Hematopoietic multipotent progenitor cell treated with erythropoietin and hydrocortisone succinate and interleukin-3 and kit ligand, for 15 days (in vitro differentiated cells): ENCODE data around the gene LKAAEAR1.

Source experiments
- DNase-seq: peaks from one replicate; pipeline ENCODE4 v3.0.0-alpha.2; 2015; ENCODE audit warnings: low spot score

The LKAAEAR1 gene

GRCh38 chr20:64110411-64111068 lies 26.3 kb upstream of the LKAAEAR1 start:
- no peak for DNase-seq

- no peak for DNase-seq
Observed at GRCh38 chr20:64109831-64110391, 25.7 kb upstream of the LKAAEAR1 start.

GRCh38 chr20:64108731-64109681 lies 24.8 kb upstream of the LKAAEAR1 start:
- no peak for DNase-seq

- no peak for DNase-seq
Observed at GRCh38 chr20:64107736-64108457, 23.7 kb upstream of the LKAAEAR1 start.

- no peak for DNase-seq
Observed at GRCh38 chr20:64106981-64107735, 23.0 kb upstream of the LKAAEAR1 start, which contains the start of gene NPBWR2. Gene NPBWR2 (minus strand): TSS chr20:64107565. CDS start chr20:64106831, 734 bp downstream.

GRCh38 chr20:64106435-64106961 lies 22.3 kb upstream of the LKAAEAR1 start:
- no peak for DNase-seq

- DNase-seq, result no peak
Observed at GRCh38 chr20:64105846-64106434, 21.7 kb upstream of the LKAAEAR1 start.

GRCh38 chr20:64104667-64105451 lies 20.7 kb upstream of the LKAAEAR1 start:
- no peak for DNase-seq

GRCh38 chr20:64103871-64104666 lies 19.9 kb upstream of the LKAAEAR1 start:
- no peak for DNase-seq

GRCh38 chr20:64102647-64103354 lies 18.6 kb upstream of the LKAAEAR1 start:
- no peak for DNase-seq

- no peak for DNase-seq
Observed at GRCh38 chr20:64101731-64102621, 17.8 kb upstream of the LKAAEAR1 start.

GRCh38 chr20:64100946-64101688 lies 16.9 kb upstream of the LKAAEAR1 start:
- no peak for DNase-seq

- no peak for DNase-seq
Observed at GRCh38 chr20:64100566-64100888, 16.3 kb upstream of the LKAAEAR1 start.

- DNase-seq, result no peak
Observed at GRCh38 chr20:64099880-64100565, 15.8 kb upstream of the LKAAEAR1 start.

- no peak for DNase-seq
Observed at GRCh38 chr20:64099086-64099786, 15.0 kb upstream of the LKAAEAR1 start.
